Mesendoderm (in vitro differentiated cells): ENCODE results near the gene GSAP. TPM values are rescaled to one million over a fixed set of nuclear protein-coding genes. Genes with fewer than 3 reads are reported as not detected.
A peak's percentile ranks its signal among the peaks of the same experiment; 100 is the strongest.
"Not testable (repeated sequence)": the region's sequence is repeated elsewhere in the genome, so short reads cannot be mapped to it uniquely, and the experiment has no call there.

Experiments
- DNase-seq: peaks from one replicate; pipeline ENCODE4 v3.0.0; 2013
- H2AK5ac ChIP-seq: 2 replicates; pipeline ENCODE4 v1.6.1; 2013; ENCODE audit warnings: low read length, inconsistent platforms
- H2BK120ac ChIP-seq: 2 replicates; pipeline ENCODE4 v1.6.1; 2013; ENCODE audit warnings: low read depth, mild to moderate bottlenecking, low read length, moderate library complexity, mixed read lengths
- H2BK15ac ChIP-seq: replicated peaks from 2 replicates; pipeline ENCODE4 v1.6.1; 2013; ENCODE audit warnings: low read depth, mild to moderate bottlenecking, moderate library complexity
- H2BK5ac ChIP-seq: 2 replicates; pipeline ENCODE4 v1.6.1; 2013; ENCODE audit warnings: low read length, inconsistent platforms
- H3K18ac ChIP-seq: 2 replicates; pipeline ENCODE4 v1.6.1; 2013; ENCODE audit warnings: mild to moderate bottlenecking, low read length, mixed read lengths
- H3K23ac ChIP-seq: one replicate; pipeline ENCODE4 v1.6.1; 2013; ENCODE audit warnings: low read length
- H3K27ac ChIP-seq: 2 replicates; pipeline ENCODE4 v1.5.1; 2013; ENCODE audit warnings: low read depth, mild to moderate bottlenecking, inconsistent platforms, low read length, moderate library complexity
- H3K27me3 ChIP-seq: 2 replicates; pipeline ENCODE4 v1.6.1; 2013; ENCODE audit warnings: low read length, control low read depth, mild to moderate bottlenecking, inconsistent platforms; ENCODE audit not compliant: insufficient read depth, poor library complexity
- H3K36me3 ChIP-seq: 2 replicates; pipeline ENCODE4 v1.6.1; 2013; ENCODE audit warnings: low read length, inconsistent platforms; ENCODE audit not compliant: control insufficient read depth, insufficient read depth
- H3K4ac ChIP-seq: one replicate; pipeline ENCODE4 v1.6.1; 2013; ENCODE audit warnings: low read depth, mild to moderate bottlenecking, low read length, moderate library complexity
- H3K4me1 ChIP-seq: 2 replicates; pipeline ENCODE4 v1.6.1; 2013; ENCODE audit warnings: low read depth, low read length, inconsistent platforms; ENCODE audit not compliant: control insufficient read depth
- H3K4me2 ChIP-seq: 2 replicates; pipeline ENCODE4 v1.6.1; 2013; ENCODE audit warnings: low read length
- H3K4me3 ChIP-seq: 2 replicates; pipeline ENCODE4 v1.5.1; 2013; ENCODE audit warnings: mild to moderate bottlenecking, low read length
- H3K56ac ChIP-seq: one replicate; pipeline ENCODE4 v1.6.1; 2013; ENCODE audit warnings: low read length
- H3K79me1 ChIP-seq: 2 replicates; pipeline ENCODE4 v1.6.1; 2013; ENCODE audit warnings: low read length, inconsistent platforms
- H3K79me2 ChIP-seq: 2 replicates; pipeline ENCODE4 v1.6.1; 2013; ENCODE audit warnings: mild to moderate bottlenecking, low read length; ENCODE audit not compliant: control insufficient read depth, insufficient read depth
- H3K9ac ChIP-seq: 2 replicates; pipeline ENCODE4 v1.6.1; 2013; ENCODE audit warnings: low read length, inconsistent platforms
- H4K5ac ChIP-seq: one replicate; pipeline ENCODE4 v1.6.1; 2013; ENCODE audit warnings: low read length
- H4K8ac ChIP-seq: one replicate; pipeline ENCODE4 v1.6.1; 2013; ENCODE audit warnings: low read depth, mild to moderate bottlenecking, control low read depth, low read length, moderate library complexity
- WGBS: extraction: QIAGEN DNeasy Blood & Tissue Kit; methylation state at CpG from one replicate; pipeline ENCODE4 v1.1.7; 2013; ENCODE audit warnings: low lambda C conversion rate, missing lambda C conversion rate; ENCODE audit not compliant: insufficient coverage; ENCODE audit errors: extremely low coverage; 5-methylcytosine and 5-hydroxymethylcytosine counted together
- polyA plus RNA-seq, 2 experiments: library from polyadenylated mRNA; stranded (reverse); fragments of 200-250 nt; gene quantifications; one replicate each; pipeline ENCODE4 v1.2.3, GENCODE V29; 2013

GSAP gene
- 0.14 TPM for polyA plus RNA-seq (2013, experiment 1 of 2)
- 0.14 TPM for polyA plus RNA-seq (2013, experiment 2 of 2)

GRCh38 chr7:77415823-77416620 lies at the start of gene GSAP:
Gene GSAP, minus strand, starts transcription at chr7:77416349. Its CDS starts 28 bp downstream, at chr7:77416321.
- Histone ChIP-seq H4K8ac (no peak within 1 kb of the TSS), H3K56ac (peak within 1 kb of the TSS; percentile 75), H2AK5ac (no peak within 1 kb of the TSS), H3K4me2 (peak within 1 kb of the TSS; percentile 58), H3K23ac (peak within 1 kb of the TSS; percentile 26), H2BK120ac (no peak within 1 kb of the TSS), H3K79me1 (no peaks in the 10 kb centered on the region), H3K27ac (no peak within 1 kb of the TSS), H3K18ac (peak within 1 kb of the TSS; percentile 62), H3K27me3 (peaks cover 5% of the 10 kb centered on the region), H3K4me3 (peak within 1 kb of the TSS; percentile 15), H3K4ac (no peak within 1 kb of the TSS), H3K4me1 (no peaks in the 10 kb centered on the region), H3K79me2 (no peaks in the 10 kb centered on the region), H2BK5ac (no peak within 1 kb of the TSS), H4K5ac (no peak within 1 kb of the TSS), H3K36me3 (no peaks in the 10 kb centered on the region), H2BK15ac (no peak within 1 kb of the TSS), H3K9ac (peak within 1 kb of the TSS; percentile 44)
- DNase-seq = peak; percentile 19
- WGBS = no CpG with 5 or more reads among the region's 93 CpGs

DNA sequence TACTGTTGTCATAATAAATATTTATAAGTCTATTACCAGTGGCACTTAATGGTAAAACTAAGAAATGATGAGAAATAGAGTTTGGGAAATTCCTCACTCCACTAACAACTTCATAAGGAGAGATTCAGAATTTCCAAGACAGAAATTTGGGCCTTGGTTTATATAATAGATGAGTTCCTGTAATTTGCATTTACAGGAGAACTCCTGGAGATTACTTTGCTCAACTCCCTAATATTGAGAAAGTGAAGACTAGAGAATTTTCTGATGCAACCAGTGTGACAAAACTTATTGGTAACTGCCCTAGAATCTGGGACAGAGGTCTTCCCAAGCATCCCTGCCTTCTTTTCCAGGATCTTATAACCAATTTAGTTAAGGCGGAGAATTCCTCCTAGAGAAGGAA lies 49.1 kb upstream of the GSAP start:
- no peak overlapping the region for H3K18ac ChIP-seq
- no peak overlapping the region for H3K27ac ChIP-seq
- no peaks in the 10 kb centered on the region for H3K4me1 ChIP-seq
- no peak overlapping the region for H4K8ac ChIP-seq
- H2BK5ac ChIP-seq = no peak overlapping the region
- H2AK5ac ChIP-seq = no peak overlapping the region
- no peak for DNase-seq
- no peaks in the 10 kb centered on the region for H3K79me1 ChIP-seq
- WGBS = no CpG with 5 or more reads among the region's 1 CpG
- no peak overlapping the region for H2BK120ac ChIP-seq
- no peaks in the 10 kb centered on the region for H3K27me3 ChIP-seq
- no peak overlapping the region for H2BK15ac ChIP-seq
- no peak overlapping the region for H3K4me2 ChIP-seq
- no peak overlapping the region for H3K23ac ChIP-seq
- H3K56ac ChIP-seq = no peak overlapping the region
- no peaks in the 10 kb centered on the region for H3K79me2 ChIP-seq
- H4K5ac ChIP-seq = no peak overlapping the region
- no peaks in the 10 kb centered on the region for H3K36me3 ChIP-seq
- no peak overlapping the region for H3K4ac ChIP-seq
- no peak overlapping the region for H3K4me3 ChIP-seq
- H3K9ac ChIP-seq = no peak overlapping the region

- Histone ChIP-seq H4K8ac (no peak overlapping the region), H3K4me2 (no peak overlapping the region), H3K79me1 (no peaks in the 10 kb centered on the region), H3K36me3 (no peaks in the 10 kb centered on the region), H3K9ac (no peak overlapping the region), H3K4me3 (no peak overlapping the region), H3K79me2 (no peaks in the 10 kb centered on the region), H2BK15ac (no peak overlapping the region), H3K56ac (no peak overlapping the region), H3K4ac (no peak overlapping the region), H3K23ac (no peak overlapping the region), H2BK120ac (no peak overlapping the region), H2AK5ac (no peak overlapping the region), H3K4me1 (no peaks in the 10 kb centered on the region), H4K5ac (no peak overlapping the region), H3K18ac (no peak overlapping the region), H3K27me3 (no peaks in the 10 kb centered on the region), H2BK5ac (no peak overlapping the region), H3K27ac (no peak overlapping the region)
- DNase-seq = no peak
- WGBS = no CpG with 5 or more reads among the region's 4 CpGs
Observed at GRCh38 chr7:77464589-77464988, 48.4 kb upstream of the GSAP start.

DNA sequence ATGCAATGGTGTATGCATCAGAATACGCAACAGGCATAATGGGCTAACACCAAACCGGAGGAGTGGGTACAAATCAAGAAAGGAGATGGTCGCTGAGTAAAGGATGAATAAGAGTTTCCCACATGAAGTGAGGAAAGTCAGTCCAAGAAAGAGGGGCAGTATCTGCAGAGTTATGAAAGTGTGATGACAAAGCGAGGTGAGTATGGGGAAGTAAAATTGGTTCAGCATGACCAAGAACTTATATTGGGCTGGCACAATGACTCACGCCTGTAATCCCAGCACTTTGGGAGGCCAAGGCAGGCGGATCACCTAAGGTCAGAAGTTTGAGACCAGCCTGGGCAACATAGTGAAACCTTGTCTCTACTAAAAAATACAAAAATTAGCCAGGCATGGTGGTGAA lies 47.5 kb upstream of the GSAP start:
- not testable (repeated sequence) for H3K4ac ChIP-seq, H3K36me3 ChIP-seq, H3K9ac ChIP-seq, H3K27me3 ChIP-seq, H3K4me1 ChIP-seq, H3K4me3 ChIP-seq, H2BK15ac ChIP-seq, H3K18ac ChIP-seq, H3K79me1 ChIP-seq, H2BK120ac ChIP-seq, H3K23ac ChIP-seq, H3K4me2 ChIP-seq, H4K8ac ChIP-seq, H3K56ac ChIP-seq, DNase-seq, H3K27ac ChIP-seq, H3K79me2 ChIP-seq, H2BK5ac ChIP-seq, H4K5ac ChIP-seq, H2AK5ac ChIP-seq
- no CpG with 5 or more reads among the region's 6 CpGs for WGBS

- H3K4ac ChIP-seq = no peak overlapping the region
- H3K9ac ChIP-seq = no peak overlapping the region
- WGBS = no CpG with 5 or more reads among the region's 6 CpGs
- no peak overlapping the region for H3K4me2 ChIP-seq
- H3K18ac ChIP-seq = no peak overlapping the region
- no peak overlapping the region for H4K5ac ChIP-seq
- H3K4me1 ChIP-seq = no peaks in the 10 kb centered on the region
- H2BK5ac ChIP-seq = no peak overlapping the region
- H3K23ac ChIP-seq = no peak overlapping the region
- H2BK120ac ChIP-seq = no peak overlapping the region
- no peaks in the 10 kb centered on the region for H3K79me2 ChIP-seq
- H3K27ac ChIP-seq = no peak overlapping the region
- no peaks in the 10 kb centered on the region for H3K27me3 ChIP-seq
- no peak overlapping the region for H3K4me3 ChIP-seq
- H3K56ac ChIP-seq = no peak overlapping the region
- H4K8ac ChIP-seq = no peak overlapping the region
- H2AK5ac ChIP-seq = no peak overlapping the region
- DNase-seq = no peak
- no peak overlapping the region for H2BK15ac ChIP-seq
- H3K36me3 ChIP-seq = no peaks in the 10 kb centered on the region
- no peaks in the 10 kb centered on the region for H3K79me1 ChIP-seq
Observed at GRCh38 chr7:77461842-77462241, 45.7 kb upstream of the GSAP start.

- H2BK5ac ChIP-seq = no peak overlapping the region
- no peaks in the 10 kb centered on the region for H3K79me2 ChIP-seq
- H3K4me1 ChIP-seq = no peaks in the 10 kb centered on the region
- H3K27me3 ChIP-seq = no peaks in the 10 kb centered on the region
- no peak overlapping the region for H2BK15ac ChIP-seq
- no peak overlapping the region for H3K4ac ChIP-seq
- no peak overlapping the region for H4K8ac ChIP-seq
- H2AK5ac ChIP-seq = no peak overlapping the region
- no peak overlapping the region for H3K4me2 ChIP-seq
- no peaks in the 10 kb centered on the region for H3K36me3 ChIP-seq
- WGBS = no CpG with 5 or more reads among the region's 3 CpGs
- H4K5ac ChIP-seq = no peak overlapping the region
- DNase-seq = peak; percentile 30
- no peak overlapping the region for H3K23ac ChIP-seq
- no peak overlapping the region for H3K27ac ChIP-seq
- no peak overlapping the region for H2BK120ac ChIP-seq
- no peak overlapping the region for H3K18ac ChIP-seq
- H3K9ac ChIP-seq = no peak overlapping the region
- H3K4me3 ChIP-seq = no peak overlapping the region
- H3K56ac ChIP-seq = no peak overlapping the region
- no peaks in the 10 kb centered on the region for H3K79me1 ChIP-seq
Observed at GRCh38 chr7:77461246-77461645, 45.1 kb upstream of the GSAP start.
